ENCODE results near the gene SMARCA1.

The SMARCA1 gene

DNA sequence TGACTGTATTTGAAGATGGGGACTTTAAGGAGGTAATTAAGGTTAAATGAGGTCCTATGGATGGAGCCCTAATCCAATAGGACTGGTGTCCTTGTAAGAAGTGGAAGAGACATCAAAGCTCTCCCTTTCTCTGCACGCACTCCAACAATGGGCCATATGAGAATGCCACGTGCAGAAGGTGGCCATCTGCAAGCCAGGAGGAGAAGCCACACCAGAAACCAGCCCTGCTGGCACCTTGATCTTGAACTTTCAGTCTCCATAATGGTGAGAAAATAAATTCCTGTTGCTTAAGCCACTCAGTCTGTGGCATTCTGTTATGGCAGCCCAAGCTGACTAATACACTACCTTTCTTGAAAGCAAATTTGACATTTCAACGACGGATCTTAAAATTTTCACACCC, 73.2 kb downstream of the SMARCA1 start:
- DNase-seq: no peak

DNA sequence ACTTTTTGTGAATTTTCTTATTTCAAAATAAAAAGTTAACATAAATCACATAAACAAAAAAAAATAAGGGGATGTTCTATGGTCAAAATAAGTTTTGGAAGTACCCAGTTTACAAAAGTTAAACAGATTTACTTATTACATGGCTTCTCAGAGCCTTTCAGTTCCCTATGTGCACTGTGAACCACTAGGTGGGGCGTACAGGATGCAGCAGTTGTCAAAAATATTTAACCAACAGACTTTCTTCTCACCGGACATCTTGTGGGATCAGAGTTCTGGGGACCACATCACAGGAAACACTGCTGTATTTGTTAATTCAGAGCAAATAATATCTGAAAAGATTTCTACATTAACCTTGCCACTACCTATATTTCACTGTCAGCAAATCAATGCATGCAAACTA, 74.1 kb downstream of the SMARCA1 start:
- DNase-seq: no peak

DNA sequence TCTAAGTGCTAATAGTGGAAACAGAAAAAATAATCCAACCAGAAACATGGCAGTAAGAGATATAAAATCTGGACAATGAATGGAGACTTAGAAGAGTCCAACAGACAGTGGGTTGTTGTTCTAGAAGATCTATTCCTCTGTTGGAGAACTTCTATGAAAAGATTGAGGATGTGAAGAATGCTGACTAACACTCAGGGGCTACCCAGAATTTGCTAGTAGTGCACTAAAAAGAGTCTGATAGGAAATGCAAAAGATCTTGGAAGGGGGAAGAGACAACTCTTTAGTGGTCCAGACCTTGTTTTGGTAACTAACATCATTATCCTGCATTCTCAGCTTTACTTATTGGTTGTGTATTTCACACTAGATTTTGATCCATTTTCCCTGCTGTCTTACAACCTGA, 77.9 kb downstream of the SMARCA1 start:
- no peak for DNase-seq

DNA sequence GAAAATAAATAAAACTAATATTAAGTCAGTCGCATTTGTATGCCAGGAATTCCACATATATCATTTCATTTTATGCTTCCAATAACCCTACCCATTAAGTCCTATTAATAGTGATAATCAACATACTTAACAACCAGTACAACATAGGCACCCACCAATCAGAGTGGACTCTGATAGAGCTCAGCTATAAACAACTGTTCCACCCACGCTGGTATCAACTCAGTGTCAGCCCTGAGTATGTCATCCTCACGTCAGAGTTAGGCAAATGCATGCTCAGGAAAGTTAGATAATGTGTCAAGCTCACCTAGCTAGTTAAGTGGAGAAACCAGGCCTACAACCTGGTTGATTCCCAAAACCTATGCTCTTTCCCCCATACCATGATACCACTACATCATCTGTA, 89.3 kb downstream of the SMARCA1 start:
- no peak for DNase-seq

DNA sequence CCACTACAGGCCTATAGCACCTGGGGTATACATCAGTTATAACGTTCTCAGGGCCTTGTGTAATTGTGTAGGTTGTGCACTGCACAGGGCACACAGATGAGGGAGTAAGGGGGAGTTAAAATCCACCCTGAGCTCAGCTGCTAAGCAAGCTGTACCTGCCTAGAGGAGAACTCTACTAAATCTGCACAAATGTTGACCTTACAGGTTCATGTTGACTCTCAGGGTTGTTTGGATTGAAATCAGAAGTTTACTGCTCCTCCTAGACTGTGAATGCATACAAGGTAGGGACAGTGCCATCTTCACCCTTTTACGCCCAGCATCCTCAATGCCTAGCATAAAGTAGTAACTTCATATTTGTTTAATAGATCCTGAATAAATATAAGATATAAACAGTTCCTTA, 89.8 kb downstream of the SMARCA1 start:
- DNase-seq: no peak

DNA sequence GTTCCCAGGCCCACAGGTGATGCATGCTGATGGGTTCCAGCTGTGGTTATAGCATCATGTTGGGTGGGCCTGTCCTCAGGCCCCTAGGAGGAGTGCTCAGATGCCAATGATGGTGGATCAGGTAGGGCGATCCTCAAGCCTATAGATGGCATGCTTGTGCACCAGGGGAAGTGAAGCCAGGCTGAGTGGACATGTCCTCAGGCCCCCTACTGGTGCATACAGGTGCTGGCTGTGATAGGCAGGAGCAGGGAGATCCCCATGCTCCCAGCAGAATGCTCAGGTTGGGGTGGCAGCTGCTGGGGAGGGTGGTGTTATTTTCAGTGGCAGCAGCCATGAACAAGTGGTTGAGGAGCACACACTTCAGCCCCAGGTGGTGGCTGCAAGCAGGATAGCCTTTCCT, 96.0 kb downstream of the SMARCA1 start:
- no peak for DNase-seq

DNA sequence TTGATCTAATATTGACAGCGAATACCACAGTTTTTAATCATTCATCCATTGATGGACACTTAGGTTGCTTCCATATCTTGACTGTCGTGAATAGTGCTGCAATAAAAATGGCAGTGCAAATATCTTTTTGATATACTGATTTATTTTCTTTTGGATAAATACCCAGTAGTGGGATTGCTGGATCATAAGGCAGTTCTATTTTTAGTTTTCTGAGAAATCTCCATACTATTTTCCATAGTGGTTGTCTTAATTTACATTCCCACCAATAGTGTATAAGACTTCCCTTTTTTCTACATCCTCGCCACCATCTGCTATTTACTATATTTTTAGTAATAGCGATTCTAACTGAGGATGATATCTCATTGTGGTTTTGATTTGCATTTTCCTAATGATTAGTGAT, 100.1 kb downstream of the SMARCA1 start:
- no peak for DNase-seq

DNA sequence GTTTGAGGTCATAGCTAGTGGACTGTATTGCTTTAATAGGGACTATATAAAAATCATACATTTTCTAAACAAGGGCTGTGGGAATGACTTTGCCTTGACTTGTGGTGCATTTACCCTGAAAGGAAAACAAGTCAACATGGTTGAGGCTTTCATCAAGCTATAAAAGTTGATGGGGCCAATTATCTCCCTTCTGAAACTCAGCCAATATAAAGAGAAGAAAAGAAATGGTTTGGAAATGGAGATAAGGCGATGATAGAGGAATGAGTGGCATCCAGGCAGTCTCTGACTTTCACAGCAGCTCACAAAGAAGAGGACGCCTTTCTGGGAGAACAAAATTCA, 118.7 kb downstream of the SMARCA1 start:
- DNase-seq: no peak

DNA sequence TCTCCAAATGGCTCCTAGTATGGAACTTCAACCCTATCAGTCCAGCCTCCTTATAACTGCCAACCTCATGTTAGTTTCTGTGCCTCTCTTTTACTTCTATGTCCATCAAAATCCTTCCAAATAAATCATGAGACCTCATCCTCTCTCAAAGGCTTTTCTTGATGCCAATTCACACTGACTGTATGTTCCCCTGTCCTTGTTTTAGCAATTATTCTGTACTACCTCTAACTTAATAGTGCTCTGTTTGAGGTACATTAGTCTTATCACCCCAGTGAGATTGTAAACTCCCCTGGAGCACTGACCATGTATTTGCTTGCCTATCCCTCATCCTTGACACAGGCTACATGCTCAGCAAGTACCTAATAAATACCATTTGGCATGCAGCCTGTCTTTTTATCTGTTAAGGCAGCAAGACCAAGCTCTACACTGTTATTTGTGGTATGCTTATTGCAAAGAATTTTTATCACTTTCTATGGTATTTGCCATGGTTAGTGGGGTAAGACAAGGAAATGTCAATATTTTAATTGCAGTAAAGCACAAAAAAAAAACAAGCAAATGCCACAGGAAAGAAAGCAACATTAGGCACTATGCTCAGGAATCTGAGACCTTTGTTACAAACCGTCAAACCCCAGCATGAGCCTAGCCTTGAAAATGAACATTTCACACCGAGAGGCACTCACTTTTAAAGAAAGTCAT, 119.2 kb downstream of the SMARCA1 start:
- no peak for DNase-seq

Measured in NCI-H526 treated with DMSO at 0.1 percent for 48 hours (cell line).